ENCODE data around the gene PAPPA.

DNA sequence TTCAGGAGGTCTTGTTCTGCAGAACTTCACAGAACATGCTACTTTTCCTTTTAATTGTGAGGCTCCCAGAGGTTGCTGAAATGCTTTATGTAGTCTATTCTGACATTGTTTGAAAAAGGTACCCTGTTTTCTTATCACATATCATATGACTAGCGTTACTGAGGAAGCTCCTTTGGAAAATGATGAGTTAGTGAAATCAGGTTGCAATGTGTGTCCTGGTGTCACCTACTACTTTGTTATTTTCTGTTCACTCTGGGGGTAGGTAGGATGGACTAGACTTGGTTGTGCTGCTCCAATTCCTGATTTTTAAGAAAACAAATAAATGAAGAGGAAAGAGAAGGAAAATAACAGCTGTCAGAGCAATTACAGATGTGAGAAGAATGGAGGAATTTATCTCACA, 93.7 kb downstream of the PAPPA start:
- TF ChIP-seq, protein P1, sequence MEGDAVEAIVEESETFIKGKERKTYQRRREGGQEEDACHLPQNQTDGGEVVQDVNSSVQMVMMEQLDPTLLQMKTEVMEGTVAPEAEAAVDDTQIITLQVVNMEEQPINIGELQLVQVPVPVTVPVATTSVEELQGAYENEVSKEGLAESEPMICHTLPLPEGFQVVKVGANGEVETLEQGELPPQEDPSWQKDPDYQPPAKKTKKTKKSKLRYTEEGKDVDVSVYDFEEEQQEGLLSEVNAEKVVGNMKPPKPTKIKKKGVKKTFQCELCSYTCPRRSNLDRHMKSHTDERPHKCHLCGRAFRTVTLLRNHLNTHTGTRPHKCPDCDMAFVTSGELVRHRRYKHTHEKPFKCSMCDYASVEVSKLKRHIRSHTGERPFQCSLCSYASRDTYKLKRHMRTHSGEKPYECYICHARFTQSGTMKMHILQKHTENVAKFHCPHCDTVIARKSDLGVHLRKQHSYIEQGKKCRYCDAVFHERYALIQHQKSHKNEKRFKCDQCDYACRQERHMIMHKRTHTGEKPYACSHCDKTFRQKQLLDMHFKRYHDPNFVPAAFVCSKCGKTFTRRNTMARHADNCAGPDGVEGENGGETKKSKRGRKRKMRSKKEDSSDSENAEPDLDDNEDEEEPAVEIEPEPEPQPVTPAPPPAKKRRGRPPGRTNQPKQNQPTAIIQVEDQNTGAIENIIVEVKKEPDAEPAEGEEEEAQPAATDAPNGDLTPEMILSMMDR (IDR thresholded peaks at IDR 0.05): no peak
- TF ChIP-seq POLR2A (IDR thresholded peaks at IDR 0.05): no peak

Measured in adrenal gland (tissue), 5 donors.